NCI-H345 treated with DMSO at 0.1 percent for 48 hours (cell line): Measurements from ENCODE around the gene MGAT4B.
"Not testable (repeated sequence)": the region's sequence is repeated elsewhere in the genome, so short reads cannot be mapped to it uniquely, and the experiment has no call there.

ENCODE experiments used
- DNase-seq: peaks from one replicate; lab custom pipeline; 2025; ENCODE audit not compliant: unreplicated experiment; lab: John Stamatoyannopoulos, UW

Gene MGAT4B

DNA sequence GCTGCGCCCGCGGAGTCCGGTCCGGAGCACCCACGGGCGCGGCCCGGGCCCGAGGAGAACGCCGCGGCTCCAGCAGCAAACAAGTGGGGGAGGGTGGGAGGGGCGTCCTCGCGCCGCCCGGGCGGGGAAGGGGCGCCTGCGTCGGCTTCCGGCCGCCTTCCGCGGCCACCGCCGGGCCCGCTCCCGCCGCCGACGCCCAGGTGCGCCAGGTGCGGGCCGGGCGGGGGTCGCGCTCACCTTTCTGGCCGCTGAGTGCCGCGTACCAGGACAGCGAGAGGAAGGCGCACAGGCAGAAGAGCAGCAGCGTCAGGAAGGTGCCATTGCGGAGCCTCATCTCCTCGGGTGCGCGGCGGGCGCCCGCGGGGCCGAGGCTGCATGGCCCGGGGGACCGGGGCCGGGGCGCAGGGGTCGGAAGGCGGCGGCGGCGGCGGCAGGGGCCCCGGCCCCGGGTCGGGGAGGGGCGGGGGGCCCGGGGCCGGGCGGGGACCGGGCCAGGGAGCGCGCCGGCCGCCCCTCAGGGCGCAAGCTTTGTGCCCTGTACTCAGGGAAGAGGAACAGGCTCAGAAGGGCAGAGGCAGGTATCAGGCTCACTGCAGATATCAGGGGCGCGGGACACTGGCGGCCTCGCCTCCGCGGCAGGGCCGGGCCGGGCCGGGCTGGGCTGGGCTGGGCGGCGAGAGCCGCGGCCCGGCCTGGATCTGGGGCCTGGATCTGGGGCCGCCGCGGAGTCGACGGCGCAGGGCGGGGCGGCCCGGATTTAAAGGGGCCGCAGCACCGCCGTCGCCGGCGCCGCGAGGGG is at the start of gene MGAT4B:
Gene MGAT4B, minus strand, starts transcription at position 617 of the 799 bp plus-strand sequence. Its CDS starts 283 bp downstream, at position 334.
- DNase-seq = peak; percentile 51

DNA sequence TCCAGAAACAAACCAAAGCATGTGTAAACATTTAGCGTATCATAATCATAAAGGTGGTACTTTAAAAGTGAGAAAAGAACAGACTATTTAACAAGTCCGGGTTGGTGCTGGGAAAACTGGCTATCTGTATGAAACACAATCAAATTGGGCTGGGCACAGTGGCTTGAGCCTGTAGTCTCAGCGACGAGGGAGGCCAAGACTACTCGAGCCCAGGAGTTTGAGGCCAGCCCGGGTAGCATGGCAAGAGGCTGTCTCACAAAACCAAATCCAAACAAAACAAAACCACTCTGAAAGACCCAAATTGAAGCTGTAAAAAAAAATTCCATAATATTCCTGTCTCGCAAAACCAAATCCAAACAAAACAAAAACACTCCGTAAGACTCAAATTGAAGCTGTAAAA is 47.7 kb upstream of the MGAT4B start:
- no peak for DNase-seq

- DNase-seq = no peak
These were observed 46.4 kb upstream of the MGAT4B start for GRCh38 chr5:179852993-179853547.

GRCh38 chr5:179841621-179842020 is 35.0 kb upstream of the MGAT4B start:
- no peak for DNase-seq

GRCh38 chr5:179840766-179841165 is 34.1 kb upstream of the MGAT4B start:
- no peak for DNase-seq

- no peak for DNase-seq
These were observed 33.7 kb upstream of the MGAT4B start for GRCh38 chr5:179840321-179840720.

- DNase-seq = no peak
These were observed 32.9 kb upstream of the MGAT4B start for GRCh38 chr5:179839328-179840256.

- no peak for DNase-seq
These were observed 30.7 kb upstream of the MGAT4B start for GRCh38 chr5:179837076-179838011.

GRCh38 chr5:179836225-179837019 is 29.8 kb upstream of the MGAT4B start:
- no peak for DNase-seq

GRCh38 chr5:179834871-179835270 is 28.2 kb upstream of the MGAT4B start:
- not testable (repeated sequence) for DNase-seq

DNA sequence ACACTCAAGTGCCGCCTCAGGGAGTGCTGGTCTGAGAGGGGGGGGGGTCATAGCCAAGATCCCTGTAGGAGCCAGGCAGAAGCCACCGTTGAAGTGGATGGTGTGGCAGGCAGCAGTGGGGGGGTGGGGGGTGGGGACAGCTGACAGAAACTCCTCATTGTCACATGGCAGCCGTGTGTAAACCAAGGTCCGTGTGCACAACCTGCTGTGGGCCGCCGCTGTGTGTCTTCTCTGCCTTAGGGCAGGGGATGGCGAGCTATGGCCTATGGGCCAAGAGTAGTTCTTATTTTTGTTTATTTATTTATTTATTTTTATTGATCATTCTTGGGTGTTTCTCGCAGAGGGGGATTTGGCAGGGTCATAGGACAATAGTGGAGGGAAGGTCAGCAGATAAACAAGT is 27.5 kb upstream of the MGAT4B start:
- DNase-seq = no peak

DNA sequence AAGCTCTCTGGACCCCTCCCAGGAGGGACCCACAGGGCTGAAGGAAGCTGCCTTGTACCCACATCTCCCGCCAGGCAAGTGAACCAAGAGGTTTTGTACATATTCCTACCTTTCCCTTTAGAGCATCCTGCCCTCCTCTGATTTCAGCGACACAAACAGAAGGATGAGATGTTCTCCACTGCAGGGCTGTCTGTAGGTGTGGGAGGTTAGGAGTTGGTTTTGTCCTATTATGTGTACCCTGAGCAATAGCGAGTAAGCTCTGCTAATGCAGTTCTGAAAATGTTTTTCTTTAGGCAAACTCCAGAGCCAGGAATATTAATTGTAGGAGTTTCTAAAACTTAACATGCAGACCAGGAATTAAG is 27.0 kb upstream of the MGAT4B start:
- DNase-seq = no peak

- no peak for DNase-seq
These were observed 26.5 kb upstream of the MGAT4B start for GRCh38 chr5:179833056-179833708.

GRCh38 chr5:179832039-179832745 is 25.5 kb upstream of the MGAT4B start:
- no peak for DNase-seq

DNA sequence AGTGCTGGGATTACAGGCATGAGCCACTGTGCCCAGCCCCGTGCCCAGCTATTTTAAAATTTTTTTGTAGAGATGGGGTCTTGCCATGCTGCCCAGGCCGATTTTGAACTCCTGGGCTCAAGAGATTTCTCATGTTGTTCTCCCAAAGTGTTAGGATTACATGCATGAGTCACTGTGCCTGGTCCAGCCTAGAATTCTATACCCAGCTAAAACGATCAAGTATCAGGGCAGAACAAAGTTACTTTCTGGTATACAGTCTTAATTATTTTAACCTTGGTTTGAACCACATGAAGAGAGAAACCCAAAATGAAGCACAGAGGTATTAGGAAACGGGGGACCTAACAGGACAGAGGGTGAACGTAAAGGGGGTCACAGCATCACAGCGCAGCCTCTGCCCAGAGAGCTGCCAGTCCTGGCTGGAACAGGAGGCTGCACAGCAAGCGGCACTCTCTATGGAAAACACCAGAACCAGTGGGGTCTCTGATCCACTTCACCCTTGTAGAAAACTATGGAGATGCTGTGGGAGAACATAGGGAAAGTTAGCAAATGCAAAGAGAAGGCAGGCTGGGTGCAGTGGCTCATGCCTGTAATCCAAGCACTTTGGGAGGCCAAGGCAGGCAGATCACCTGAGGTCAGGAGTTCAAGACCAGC is 24.3 kb upstream of the MGAT4B start:
- no peak for DNase-seq

DNA sequence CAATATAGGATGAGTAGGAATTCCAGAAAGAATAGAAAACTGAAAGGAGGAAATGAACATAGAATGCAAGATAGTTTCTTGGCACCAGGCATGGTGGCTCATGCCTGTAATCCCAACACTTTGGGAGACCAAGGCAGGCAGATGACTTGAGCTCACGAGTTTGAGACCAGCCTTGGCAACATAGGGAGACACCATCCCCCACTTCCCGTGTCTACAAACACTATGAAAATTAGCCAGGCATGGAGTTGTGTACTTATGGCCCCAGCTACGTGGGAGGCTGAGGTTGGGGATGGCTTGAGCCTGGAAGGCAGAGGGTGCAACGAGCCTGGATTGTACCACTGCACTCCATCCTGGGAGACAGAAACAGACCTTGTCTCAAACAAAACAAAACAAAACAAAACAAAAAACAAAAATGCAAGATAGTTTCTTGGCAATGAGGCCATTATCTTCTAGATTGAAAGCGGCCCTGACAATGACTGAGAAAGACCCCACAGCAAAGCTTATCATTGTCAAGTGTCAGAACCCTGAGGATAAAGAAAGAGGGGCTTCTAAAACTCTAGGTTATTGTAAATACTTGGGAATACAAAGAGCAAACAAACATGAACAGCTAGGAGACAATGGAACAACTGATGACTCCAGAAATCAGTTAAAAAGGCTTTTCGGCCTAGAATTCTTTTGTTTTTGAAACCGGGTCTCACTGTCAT is 23.2 kb upstream of the MGAT4B start:
- DNase-seq = no peak

- no peak for DNase-seq
These were observed 22.2 kb upstream of the MGAT4B start for GRCh38 chr5:179828756-179829421.
